ENCODE measurements around the gene SFT2D1. TPM values are rescaled to one million over a fixed set of nuclear protein-coding genes. Genes with fewer than 3 reads are reported as not detected.

Gene SFT2D1
- total RNA-seq, 1 experiment from 2014 or later = 40.2 TPM

GRCh38 chr6:166333172-166333995, 9.0 kb downstream of the SFT2D1 start:
- DNase-seq = no peak
- Histone ChIP-seq H3T11ph (ENCODE audit: low read length) (no peak overlapping the region), H2AFZ (ENCODE audit: low read length) (no peak overlapping the region), H3K4me1 (ENCODE audit: insufficient read depth, low read length) (no peaks in the 10 kb centered on the region), H4K5ac (ENCODE audit: insufficient read length, low read depth, low read length) (no peak overlapping the region), H4K91ac (ENCODE audit: insufficient read length, low read depth, low read length) (no peak overlapping the region), H3K14ac (ENCODE audit: insufficient read depth, low read length) (no peak overlapping the region), H3K56ac (ENCODE audit: insufficient read length, low read depth, low read length) (no peak overlapping the region), H3K23ac (ENCODE audit: insufficient read length, low read depth, low read length) (no peak overlapping the region), H2BK12ac (ENCODE audit: insufficient read length, low read depth, low read length) (no peak overlapping the region), H3K18ac (ENCODE audit: insufficient read length, low read depth, low read length) (no peak overlapping the region), H3K27me3 (ENCODE audit: insufficient read depth, low read length) (no peaks in the 10 kb centered on the region), H3K4me2 (ENCODE audit: insufficient read depth, insufficient read length, low read length) (no peak overlapping the region), H2BK5ac (ENCODE audit: insufficient read length, low read length) (no peak overlapping the region), H3K79me1 (ENCODE audit: insufficient read depth, low read depth, low read length, poor library complexity, severe bottlenecking) (peaks cover 18% of the 10 kb centered on the region), H2BK15ac (ENCODE audit: low read depth, low read length) (no peak overlapping the region), H2BK120ac (ENCODE audit: low read depth, low read length, poor library complexity, severe bottlenecking) (no peak overlapping the region), H3K79me2 (ENCODE audit: insufficient read depth, low read length) (peaks cover 39% of the 10 kb centered on the region; the same call in 1 of the 2 replicates), H2BK20ac (ENCODE audit: low read depth, low read length, poor library complexity, severe bottlenecking) (no peak overlapping the region), H4K20me1 (ENCODE audit: control insufficient read depth, insufficient read depth, insufficient read length) (no peaks in the 10 kb centered on the region), H3K9me3 (ENCODE audit: control insufficient read depth, low read depth, low read length) (no peaks in the 10 kb centered on the region), H2AK5ac (ENCODE audit: insufficient read length, low read length) (no peak overlapping the region), H3K4ac (ENCODE audit: low read depth, low read length) (no peak overlapping the region), H3K23me2 (ENCODE audit: insufficient read length, low read depth, low read length, poor library complexity, severe bottlenecking) (no peaks in the 10 kb centered on the region), H4K8ac (replicated peaks; ENCODE audit: insufficient read length, low read depth, low read length) (no peak overlapping the region), H3K27ac (ENCODE audit: insufficient read length, low read depth, low read length) (no peak overlapping the region), H3K9ac (ENCODE audit: extremely low read depth, insufficient read length, low read length) (no peak overlapping the region)
- Mint-ChIP-seq H3K27ac (peak overlapping the region; percentile 10 to 78 (median 61)), H3K36me3 (ENCODE audit: insufficient read depth in 1 of 3, low read depth in 3 of 3) (peaks cover 22 to 47% (median 24%) of the 10 kb centered on the region in 3 experiments; a peak in 6 of 7 replicates), H3K4me3 (no peak overlapping the region; a peak in 1 of 5 replicates), H3K4me1 (peaks cover 24 to 28% of the 10 kb centered on the region in 2 experiments), H3K27me3 (ENCODE audit: low read depth) (no peaks in the 10 kb centered on the region), H3K9me3 (no peaks in the 10 kb centered on the region)
- WGBS (ENCODE audit: extremely low coverage, insufficient read length, low lambda C conversion rate) = no CpG with 5 or more reads among the region's 23 CpGs
- TF ChIP-seq CTCF (conservative IDR thresholded peaks at IDR 0.05) = no peak
